ENCODE measurements around the gene CCDC6.
"Not testable (repeated sequence)": the region's sequence is repeated elsewhere in the genome, so short reads cannot be mapped to it uniquely, and the experiment has no call there.

The CCDC6 gene

GRCh38 chr10:59879363-59879913 lies 26.9 kb downstream of the CCDC6 start:
- DNase-seq, result peak; percentile 11

GRCh38 chr10:59878915-59879314 lies 27.4 kb downstream of the CCDC6 start:
- DNase-seq, result no peak

GRCh38 chr10:59878289-59878688 lies 28.1 kb downstream of the CCDC6 start:
- DNase-seq, result no peak

- no peak for DNase-seq
Observed at GRCh38 chr10:59877191-59877671, 29.1 kb downstream of the CCDC6 start.

GRCh38 chr10:59876695-59877094 lies 29.7 kb downstream of the CCDC6 start:
- no peak for DNase-seq

GRCh38 chr10:59876208-59876607 lies 30.1 kb downstream of the CCDC6 start:
- DNase-seq, result not testable (repeated sequence)

- DNase-seq, result no peak
Observed at GRCh38 chr10:59873896-59874295, 32.5 kb downstream of the CCDC6 start.

GRCh38 chr10:59872892-59873463 lies 33.4 kb downstream of the CCDC6 start:
- DNase-seq, result no peak

- DNase-seq, result no peak
Observed at GRCh38 chr10:59870152-59870551, 36.2 kb downstream of the CCDC6 start.

GRCh38 chr10:59869594-59869940 lies 36.8 kb downstream of the CCDC6 start:
- DNase-seq, result no peak

- no peak for DNase-seq
Observed at GRCh38 chr10:59868696-59869593, 37.4 kb downstream of the CCDC6 start.

GRCh38 chr10:59867590-59867989 lies 38.8 kb downstream of the CCDC6 start:
- no peak for DNase-seq

- peak; percentile 46 for DNase-seq
Observed at GRCh38 chr10:59865101-59865500, 41.3 kb downstream of the CCDC6 start.

- DNase-seq, result no peak
Observed at GRCh38 chr10:59864141-59864962, 42.0 kb downstream of the CCDC6 start.

- DNase-seq, result no peak
Observed at GRCh38 chr10:59859570-59859969, 46.8 kb downstream of the CCDC6 start.

GRCh38 chr10:59857921-59858320 lies 48.4 kb downstream of the CCDC6 start:
- DNase-seq, result no peak

- DNase-seq, result no peak
Observed at GRCh38 chr10:59857049-59857448, 49.3 kb downstream of the CCDC6 start.

- DNase-seq, result no peak
Observed at GRCh38 chr10:59856104-59856503, 50.3 kb downstream of the CCDC6 start.

GRCh38 chr10:59854571-59854970 lies 51.8 kb downstream of the CCDC6 start:
- no peak for DNase-seq

- no peak for DNase-seq
Observed at GRCh38 chr10:59852670-59853069, 53.7 kb downstream of the CCDC6 start.

GRCh38 chr10:59851864-59852263 lies 54.5 kb downstream of the CCDC6 start:
- no peak for DNase-seq

GRCh38 chr10:59847888-59848287 lies 58.5 kb downstream of the CCDC6 start:
- no peak for DNase-seq

GRCh38 chr10:59847326-59847725 lies 59.0 kb downstream of the CCDC6 start:
- no peak for DNase-seq
